Hepatocyte (in vitro differentiated cells): ENCODE results near the gene DOLPP1.

ENCODE experiments used
- EZH2 ChIP-seq: fragments of 200-600 bp; sonication (generic); IDR thresholded peaks from 2 replicates; pipeline ENCODE4 v1.6.1; 2016; ENCODE audit warnings: antibody characterized with exemption, mild to moderate bottlenecking, borderline replicate concordance
- TF ChIP-seq, protein P1 (sequence below): fragments of 200-600 bp; sonication (generic); IDR thresholded peaks from 2 replicates; pipeline ENCODE4 v1.5.1; 2016; ENCODE audit warnings: antibody characterized with exemption, mild to moderate bottlenecking; ENCODE audit not compliant: poor library complexity

- TF ChIP-seq, protein P1, sequence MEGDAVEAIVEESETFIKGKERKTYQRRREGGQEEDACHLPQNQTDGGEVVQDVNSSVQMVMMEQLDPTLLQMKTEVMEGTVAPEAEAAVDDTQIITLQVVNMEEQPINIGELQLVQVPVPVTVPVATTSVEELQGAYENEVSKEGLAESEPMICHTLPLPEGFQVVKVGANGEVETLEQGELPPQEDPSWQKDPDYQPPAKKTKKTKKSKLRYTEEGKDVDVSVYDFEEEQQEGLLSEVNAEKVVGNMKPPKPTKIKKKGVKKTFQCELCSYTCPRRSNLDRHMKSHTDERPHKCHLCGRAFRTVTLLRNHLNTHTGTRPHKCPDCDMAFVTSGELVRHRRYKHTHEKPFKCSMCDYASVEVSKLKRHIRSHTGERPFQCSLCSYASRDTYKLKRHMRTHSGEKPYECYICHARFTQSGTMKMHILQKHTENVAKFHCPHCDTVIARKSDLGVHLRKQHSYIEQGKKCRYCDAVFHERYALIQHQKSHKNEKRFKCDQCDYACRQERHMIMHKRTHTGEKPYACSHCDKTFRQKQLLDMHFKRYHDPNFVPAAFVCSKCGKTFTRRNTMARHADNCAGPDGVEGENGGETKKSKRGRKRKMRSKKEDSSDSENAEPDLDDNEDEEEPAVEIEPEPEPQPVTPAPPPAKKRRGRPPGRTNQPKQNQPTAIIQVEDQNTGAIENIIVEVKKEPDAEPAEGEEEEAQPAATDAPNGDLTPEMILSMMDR = no peak
- TF ChIP-seq EZH2 = no peak
Observed at GRCh38 chr9:129139993-129140396, 59.1 kb downstream of the DOLPP1 start.
